Hematopoietic multipotent progenitor cell treated with erythropoietin and hydrocortisone succinate and interleukin-3 and kit ligand, for 15 days (in vitro differentiated cells): Measurements from ENCODE around the gene RAMP1.

Experiments used
- DNase-seq: peaks from one replicate; pipeline ENCODE4 v3.0.0-alpha.2; 2015; ENCODE audit warnings: low spot score

RAMP1 gene

GRCh38 chr2:237951878-237952277, 92.5 kb downstream of the RAMP1 start:
- DNase-seq, result no peak

- DNase-seq, result no peak
Observed at GRCh38 chr2:237952851-237953250, 93.4 kb downstream of the RAMP1 start.

DNA sequence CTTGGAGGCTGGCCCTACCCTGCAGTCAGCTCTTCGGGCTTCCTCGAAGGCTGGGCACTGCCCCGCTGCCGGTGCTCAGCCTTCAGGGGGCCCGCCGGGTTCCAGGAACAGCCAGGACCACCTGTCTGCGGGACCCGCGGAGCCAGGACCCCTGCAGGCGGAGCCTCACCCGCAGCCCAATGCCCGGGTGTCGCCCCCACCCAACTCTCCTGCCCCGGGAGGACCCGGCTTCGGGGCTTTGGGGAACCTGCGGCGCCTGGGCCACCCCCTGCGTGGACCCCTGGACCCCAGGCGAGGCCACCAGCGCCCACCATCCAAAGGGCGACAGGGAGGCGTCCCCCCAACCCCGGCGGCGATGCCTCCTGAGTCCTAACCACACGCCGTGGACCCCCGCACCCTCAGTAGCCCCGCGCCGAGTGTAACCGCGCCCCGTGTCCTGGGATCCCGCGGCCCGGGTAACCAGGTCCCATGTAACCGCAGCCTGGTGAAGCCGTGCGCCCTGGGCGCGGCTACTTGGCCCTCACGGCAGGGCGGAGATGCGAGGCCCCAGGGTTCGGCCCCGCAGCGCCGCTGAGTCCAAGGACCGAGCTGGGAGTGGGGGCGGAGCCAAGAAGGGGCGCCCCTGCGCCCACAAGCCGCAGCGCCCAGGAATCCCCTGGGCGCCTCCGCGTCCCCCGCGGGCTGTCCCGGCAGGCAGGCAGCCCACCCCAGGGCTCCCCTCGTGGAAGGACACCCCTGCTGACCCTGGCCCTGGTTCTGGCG, 96.4 kb downstream of the RAMP1 start:
- peak; percentile 57 for DNase-seq

DNA sequence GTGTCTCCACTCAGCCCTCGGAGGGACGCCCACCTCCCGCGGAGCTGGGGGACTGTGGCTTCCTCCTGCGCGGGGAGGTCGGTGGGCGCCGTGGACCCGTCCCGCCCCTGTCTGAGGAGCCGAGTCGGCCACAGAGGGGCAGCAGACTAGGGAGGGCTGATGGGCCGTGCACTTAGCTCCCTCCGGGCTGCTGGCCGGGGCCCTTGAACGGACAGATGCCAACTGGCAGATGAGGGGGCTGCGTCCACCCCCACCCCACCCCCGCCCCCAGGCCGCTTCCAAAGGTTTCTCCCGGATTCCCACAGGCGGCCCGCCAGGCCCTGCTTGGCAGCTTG, 96.9 kb downstream of the RAMP1 start:
- DNase-seq, result no peak

DNA sequence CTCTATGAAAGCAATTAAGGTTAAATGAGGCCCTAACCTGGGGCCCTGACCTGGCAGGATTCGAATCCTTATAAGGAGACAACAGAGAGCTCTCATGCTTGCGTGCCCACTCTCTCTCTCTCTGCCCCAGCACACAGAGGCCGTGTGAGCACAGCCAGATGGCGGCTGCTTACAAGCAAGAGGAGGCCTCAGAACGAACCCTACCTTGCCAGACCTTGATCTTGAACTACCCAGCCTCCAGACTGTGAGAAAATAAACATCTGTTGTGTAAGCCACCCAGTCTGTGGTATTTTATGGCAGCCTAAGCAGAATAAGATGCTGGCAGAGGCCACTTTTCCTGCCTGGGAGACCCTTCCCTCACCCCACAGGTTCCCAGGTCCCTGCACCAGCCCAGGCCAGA, 102.2 kb downstream of the RAMP1 start:
- no peak for DNase-seq
